Activated CD4-positive, alpha-beta memory T cell treated with anti-CD3 and anti-CD28 coated beads for 36 hours (primary cell): ENCODE results near the gene SCAMP4. TPM values are rescaled to one million over a fixed set of nuclear protein-coding genes. Genes with fewer than 3 reads are reported as not detected.

ENCODE experiments used
- CTCF ChIA-PET: fragments of 350-600 bp; sonication (Branson Sonifier 250); formaldehyde crosslinking; loops from one replicate; lab custom pipeline; 2021; ENCODE audit warnings: antibody characterized with exemption, inconsistent platforms; lab: Charles Lee
- POLR2A ChIA-PET: fragments of 350-600 bp; sonication (Branson Sonifier 250); formaldehyde crosslinking; loops from one replicate; lab custom pipeline; 2021; ENCODE audit warnings: antibody characterized with exemption; lab: Charles Lee
- DNase-seq: peaks from one replicate; pipeline ENCODE4 v3.0.0-alpha.2; 2020
- H3K27ac Mint-ChIP-seq: one replicate; pipeline ENCODE4 v1.8.0; 2021; ENCODE audit warnings: mixed read lengths
- H3K27me3 Mint-ChIP-seq: one replicate; pipeline ENCODE4 v1.8.0; 2021; ENCODE audit warnings: mixed read lengths
- H3K36me3 Mint-ChIP-seq: one replicate; pipeline ENCODE4 v1.8.0; 2021; ENCODE audit warnings: mixed read lengths
- H3K4me1 Mint-ChIP-seq: one replicate; pipeline ENCODE4 v1.8.0; 2021; ENCODE audit warnings: low read depth, mixed read lengths
- H3K4me3 Mint-ChIP-seq: one replicate; pipeline ENCODE4 v1.8.0; 2021; ENCODE audit warnings: mild to moderate bottlenecking, mixed read lengths
- H3K9me3 Mint-ChIP-seq: one replicate; pipeline ENCODE4 v1.8.0; 2021; ENCODE audit warnings: mixed read lengths
- intact Hi-C: fragments of 100-400 bp; cut with micrococcal nuclease; formaldehyde crosslinking; loops from one replicate; pipeline ENCODE4 v1.15.1; 2023
- total RNA-seq, 2 experiments: library from RNA; stranded (reverse); gene quantifications; one replicate each; pipeline ENCODE4 v1.2.3, GENCODE V29; 2021

SCAMP4 gene
- total RNA-seq, 2 experiments from 2014 or later, result 24.2 to 28.4 TPM

- no peak for DNase-seq
- ChIA-PET POLR2A (no interaction called here), CTCF (interaction anchor here (1.6 kb wide), 1 partner anchor 45 kb away, joined by 5 read pairs; no protein-coding TSS in a partner anchor)
- H3K9me3 Mint-ChIP-seq, result no peaks in the 10 kb centered on the region
- intact Hi-C loops, result no loop called here
- peaks cover 6% of the 10 kb centered on the region for H3K4me1 Mint-ChIP-seq
- no peak overlapping the region for H3K4me3 Mint-ChIP-seq
- no peak overlapping the region for H3K27ac Mint-ChIP-seq
- no peaks in the 10 kb centered on the region for H3K27me3 Mint-ChIP-seq
- H3K36me3 Mint-ChIP-seq, result peaks cover 6% of the 10 kb centered on the region
Observed at GRCh38 chr19:1974381-1975161, 69.4 kb downstream of the SCAMP4 start.

- no peaks in the 10 kb centered on the region for H3K27me3 Mint-ChIP-seq
- H3K4me1 Mint-ChIP-seq, result peaks cover 6% of the 10 kb centered on the region
- H3K36me3 Mint-ChIP-seq, result peaks cover 5% of the 10 kb centered on the region
- H3K4me3 Mint-ChIP-seq, result no peak overlapping the region
- POLR2A ChIA-PET, result no interaction called here
- no peak for DNase-seq
- H3K9me3 Mint-ChIP-seq, result no peaks in the 10 kb centered on the region
- intact Hi-C loops, result no loop called here
- CTCF ChIA-PET, result interaction anchor here (1.6 kb wide), 1 partner anchor 45 kb away, joined by 5 read pairs; no protein-coding TSS in a partner anchor
- H3K27ac Mint-ChIP-seq, result no peak overlapping the region
Observed at GRCh38 chr19:1975162-1975480, 69.9 kb downstream of the SCAMP4 start.

Other genes starting within 250 kb of the SCAMP4 start
- not detected for gene ONECUT3, start 151.9 kb upstream of the SCAMP4 start, total RNA-seq
- gene ATP8B3, start 93.1 kb upstream of the SCAMP4 start, total RNA-seq, result 1 to 10 TPM; 9.6 to 10.0 TPM
- gene REXO1, start 56.9 kb upstream of the SCAMP4 start, total RNA-seq, result 10 to 100 TPM; 41.9 to 45.3 TPM
- gene KLF16, start 41.8 kb upstream of the SCAMP4 start, total RNA-seq, result 10 to 100 TPM; 23.3 to 24.2 TPM
- gene ABHD17A, start 19.9 kb upstream of the SCAMP4 start, total RNA-seq, result 100 to 1,000 TPM; 108 to 110 TPM
- gene ADAT3, start within 50 bp of the SCAMP4 start, total RNA-seq, result 1 to 10 TPM; 5.7 to 5.8 TPM
- gene CSNK1G2, start 35.8 kb downstream of the SCAMP4 start, total RNA-seq, result 10 to 100 TPM; 63.7 to 66.2 TPM
- gene BTBD2, start 110.3 kb downstream of the SCAMP4 start, total RNA-seq, result 10 to 100 TPM; 37.3 to 42.9 TPM
- 100 to 1,000 TPM; 143 to 157 TPM for gene MKNK2, start 145.8 kb downstream of the SCAMP4 start, total RNA-seq
- 100 to 1,000 TPM; 117 to 122 TPM for gene MOB3A, start 190.9 kb downstream of the SCAMP4 start, total RNA-seq
- 10 to 100 TPM; 14.2 to 16.4 TPM for gene IZUMO4, start 191.5 kb downstream of the SCAMP4 start, total RNA-seq
- 10 to 100 TPM; 84.6 to 89.1 TPM for gene AP3D1, start 246.2 kb downstream of the SCAMP4 start, total RNA-seq